Erythroblast (primary cell): ENCODE results near the gene TSHZ1.

Experiments
- GATA1 ChIP-seq: IDR thresholded peaks from 2 replicates; pipeline ENCODE4 v1.6.1; 2011; ENCODE audit warnings: low read depth, mild to moderate bottlenecking, control low read depth, low read length, moderate library complexity
- POLR2A ChIP-seq: IDR thresholded peaks from 2 replicates; pipeline ENCODE4 v1.6.1; 2011; ENCODE audit warnings: mild to moderate bottlenecking, low read length

DNA sequence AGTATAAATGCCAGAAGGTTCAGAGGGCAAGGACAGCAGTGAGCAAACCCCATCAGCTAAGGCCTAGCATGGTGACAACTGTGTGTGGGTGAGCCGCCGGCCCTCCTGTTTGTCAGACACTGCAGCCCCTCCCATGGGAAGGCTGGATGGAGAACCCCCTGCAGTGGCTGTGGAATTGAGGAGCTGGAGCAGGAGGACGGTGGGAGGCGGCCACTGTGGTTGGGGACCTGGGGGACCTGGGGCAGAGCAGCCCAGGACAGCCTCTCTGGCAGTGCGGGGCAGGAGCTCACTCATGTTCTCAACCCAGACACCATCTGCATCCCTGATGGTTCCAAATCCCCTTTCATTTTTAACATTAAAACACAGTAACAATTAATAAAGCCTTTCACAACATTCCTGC, 68.8 kb downstream of the TSHZ1 start:
- TF ChIP-seq POLR2A (no peak), GATA1 (no peak)
